ENCODE results near the gene SLC25A47.

DNA sequence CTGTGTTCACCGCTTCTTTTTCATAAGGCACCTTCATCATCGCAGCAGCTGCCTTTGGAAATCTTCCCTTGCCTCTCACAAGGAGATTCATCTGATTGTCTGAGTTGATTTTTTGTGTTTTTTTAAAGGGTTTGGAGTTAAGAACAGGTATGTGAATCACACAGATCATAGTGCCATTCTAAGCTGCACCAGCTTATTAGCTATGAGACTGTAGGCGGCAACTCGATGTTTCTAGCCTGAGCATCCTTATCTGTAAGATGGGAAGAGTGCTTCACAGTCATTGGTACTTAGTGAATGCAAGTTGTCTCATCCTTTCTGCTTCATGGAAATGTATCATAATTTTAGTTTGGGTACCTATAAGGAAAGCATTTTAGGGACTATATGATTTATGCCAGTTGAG lies 48.9 kb upstream of the SLC25A47 start:
- TF ChIP-seq, protein P1, sequence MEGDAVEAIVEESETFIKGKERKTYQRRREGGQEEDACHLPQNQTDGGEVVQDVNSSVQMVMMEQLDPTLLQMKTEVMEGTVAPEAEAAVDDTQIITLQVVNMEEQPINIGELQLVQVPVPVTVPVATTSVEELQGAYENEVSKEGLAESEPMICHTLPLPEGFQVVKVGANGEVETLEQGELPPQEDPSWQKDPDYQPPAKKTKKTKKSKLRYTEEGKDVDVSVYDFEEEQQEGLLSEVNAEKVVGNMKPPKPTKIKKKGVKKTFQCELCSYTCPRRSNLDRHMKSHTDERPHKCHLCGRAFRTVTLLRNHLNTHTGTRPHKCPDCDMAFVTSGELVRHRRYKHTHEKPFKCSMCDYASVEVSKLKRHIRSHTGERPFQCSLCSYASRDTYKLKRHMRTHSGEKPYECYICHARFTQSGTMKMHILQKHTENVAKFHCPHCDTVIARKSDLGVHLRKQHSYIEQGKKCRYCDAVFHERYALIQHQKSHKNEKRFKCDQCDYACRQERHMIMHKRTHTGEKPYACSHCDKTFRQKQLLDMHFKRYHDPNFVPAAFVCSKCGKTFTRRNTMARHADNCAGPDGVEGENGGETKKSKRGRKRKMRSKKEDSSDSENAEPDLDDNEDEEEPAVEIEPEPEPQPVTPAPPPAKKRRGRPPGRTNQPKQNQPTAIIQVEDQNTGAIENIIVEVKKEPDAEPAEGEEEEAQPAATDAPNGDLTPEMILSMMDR (IDR thresholded peaks at IDR 0.05), result no peak
- no peak for TF ChIP-seq POLR2A (IDR thresholded peaks at IDR 0.05)

Data from Peyer's patch (tissue), 4 donors.